GM23338 (cell line): ENCODE data around the gene SMIM44.

Source experiments
- EZH2phosphoT487 ChIP-seq: fragments of 200-600 bp; sonication (generic); IDR thresholded peaks from one replicate; pipeline ENCODE4 v1.8.1; 2018; ENCODE audit warnings: antibody characterized with exemption; ENCODE audit not compliant: unreplicated experiment
- TF ChIP-seq, protein P1 (sequence below): IDR thresholded peaks from one replicate; pipeline ENCODE4 v1.6.1; 2018; ENCODE audit warnings: antibody characterized with exemption; ENCODE audit not compliant: unreplicated experiment

DNA sequence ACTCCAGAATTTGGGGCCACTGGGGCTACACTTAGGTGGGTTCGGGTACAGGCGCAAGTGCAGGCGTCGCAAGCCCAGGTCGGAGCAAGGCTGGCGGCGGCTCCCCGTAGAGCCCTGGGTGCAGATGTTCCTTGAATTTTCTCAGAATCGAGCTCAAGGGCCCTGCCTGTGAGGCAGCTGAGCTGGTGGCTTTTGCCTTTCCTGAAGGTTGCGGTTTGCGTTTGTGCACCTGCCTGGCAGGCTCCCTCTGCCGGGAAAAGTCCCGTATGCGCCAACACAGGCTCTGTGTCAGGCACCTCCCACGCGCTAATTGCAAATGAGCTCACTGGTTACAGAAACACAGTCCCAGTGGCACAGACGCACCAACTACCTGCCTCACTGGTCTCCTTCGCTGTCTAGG lies 11.3 kb upstream of the SMIM44 start:
- no peak for TF ChIP-seq EZH2phosphoT487
- TF ChIP-seq, protein P1, sequence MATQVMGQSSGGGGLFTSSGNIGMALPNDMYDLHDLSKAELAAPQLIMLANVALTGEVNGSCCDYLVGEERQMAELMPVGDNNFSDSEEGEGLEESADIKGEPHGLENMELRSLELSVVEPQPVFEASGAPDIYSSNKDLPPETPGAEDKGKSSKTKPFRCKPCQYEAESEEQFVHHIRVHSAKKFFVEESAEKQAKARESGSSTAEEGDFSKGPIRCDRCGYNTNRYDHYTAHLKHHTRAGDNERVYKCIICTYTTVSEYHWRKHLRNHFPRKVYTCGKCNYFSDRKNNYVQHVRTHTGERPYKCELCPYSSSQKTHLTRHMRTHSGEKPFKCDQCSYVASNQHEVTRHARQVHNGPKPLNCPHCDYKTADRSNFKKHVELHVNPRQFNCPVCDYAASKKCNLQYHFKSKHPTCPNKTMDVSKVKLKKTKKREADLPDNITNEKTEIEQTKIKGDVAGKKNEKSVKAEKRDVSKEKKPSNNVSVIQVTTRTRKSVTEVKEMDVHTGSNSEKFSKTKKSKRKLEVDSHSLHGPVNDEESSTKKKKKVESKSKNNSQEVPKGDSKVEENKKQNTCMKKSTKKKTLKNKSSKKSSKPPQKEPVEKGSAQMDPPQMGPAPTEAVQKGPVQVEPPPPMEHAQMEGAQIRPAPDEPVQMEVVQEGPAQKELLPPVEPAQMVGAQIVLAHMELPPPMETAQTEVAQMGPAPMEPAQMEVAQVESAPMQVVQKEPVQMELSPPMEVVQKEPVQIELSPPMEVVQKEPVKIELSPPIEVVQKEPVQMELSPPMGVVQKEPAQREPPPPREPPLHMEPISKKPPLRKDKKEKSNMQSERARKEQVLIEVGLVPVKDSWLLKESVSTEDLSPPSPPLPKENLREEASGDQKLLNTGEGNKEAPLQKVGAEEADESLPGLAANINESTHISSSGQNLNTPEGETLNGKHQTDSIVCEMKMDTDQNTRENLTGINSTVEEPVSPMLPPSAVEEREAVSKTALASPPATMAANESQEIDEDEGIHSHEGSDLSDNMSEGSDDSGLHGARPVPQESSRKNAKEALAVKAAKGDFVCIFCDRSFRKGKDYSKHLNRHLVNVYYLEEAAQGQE: no peak
